GM13976 (cell line): Measurements from ENCODE around the gene CYP3A5.
"Not testable (repeated sequence)": the region's sequence is repeated elsewhere in the genome, so short reads cannot be mapped to it uniquely, and the experiment has no call there.

Experiments used
- DNase-seq: peaks from one replicate; pipeline ENCODE4 v3.0.0; 2012; ENCODE audit warnings: low spot score
- CTCF ChIP-seq: IDR thresholded peaks from 2 replicates; pipeline ENCODE4 v1.5.1; 2012; ENCODE audit warnings: borderline replicate concordance, mild to moderate bottlenecking; ENCODE audit not compliant: insufficient read depth; ENCODE audit errors: extremely low read depth, missing control alignments, control extremely low read depth
- in situ Hi-C: fragments of 300-500 bp; cut with MboI; formaldehyde crosslinking; loops from one replicate; pipeline ENCODE4 v1.12.0; 2022; ENCODE audit warnings: low sequenced_read_pairs, mixed read lengths, inconsistent platforms; ENCODE audit not compliant: unreplicated experiment

CYP3A5 gene

GRCh38 chr7:99679400-99680191 lies at the start of gene CYP3A5:
Gene CYP3A5, minus strand, starts transcription at chr7:99679996. Its CDS starts 100 bp downstream, at chr7:99679896.
- in situ Hi-C loops: no loop called here
- TF ChIP-seq CTCF: no peak
- DNase-seq: no peak

GRCh38 chr7:99728615-99729014 lies 48.8 kb upstream of the CYP3A5 start:
- DNase-seq: no peak
- no peak for TF ChIP-seq CTCF
- in situ Hi-C loops: no loop called here

- DNase-seq, in situ Hi-C loops: not testable (repeated sequence)
These were observed 43.4 kb upstream of the CYP3A5 start for GRCh38 chr7:99723201-99723600.

GRCh38 chr7:99720800-99721595 lies 41.2 kb upstream of the CYP3A5 start:
- no peak for DNase-seq
- no peak for TF ChIP-seq CTCF
- in situ Hi-C loops: no loop called here

- no peak for DNase-seq
- in situ Hi-C loops: no loop called here
These were observed 40.4 kb upstream of the CYP3A5 start for GRCh38 chr7:99719996-99720769.

GRCh38 chr7:99713995-99714570 lies 34.3 kb upstream of the CYP3A5 start:
- TF ChIP-seq CTCF: no peak
- no peak for DNase-seq
- in situ Hi-C loops: no loop called here

More at GRCh38 chr7:99719996-99720769, 40.4 kb upstream of the CYP3A5 start:
- no peak for TF ChIP-seq CTCF
